ENCODE results near the gene TLX1. TPM values are rescaled to one million over a fixed set of nuclear protein-coding genes. Genes with fewer than 3 reads are reported as not detected.

Gene TLX1
- total RNA-seq, 4 donors from 2014 or later = not detected

GRCh38 chr10:101158459-101159058 lies 27.5 kb downstream of the TLX1 start:
- TF ChIP-seq, protein P1, sequence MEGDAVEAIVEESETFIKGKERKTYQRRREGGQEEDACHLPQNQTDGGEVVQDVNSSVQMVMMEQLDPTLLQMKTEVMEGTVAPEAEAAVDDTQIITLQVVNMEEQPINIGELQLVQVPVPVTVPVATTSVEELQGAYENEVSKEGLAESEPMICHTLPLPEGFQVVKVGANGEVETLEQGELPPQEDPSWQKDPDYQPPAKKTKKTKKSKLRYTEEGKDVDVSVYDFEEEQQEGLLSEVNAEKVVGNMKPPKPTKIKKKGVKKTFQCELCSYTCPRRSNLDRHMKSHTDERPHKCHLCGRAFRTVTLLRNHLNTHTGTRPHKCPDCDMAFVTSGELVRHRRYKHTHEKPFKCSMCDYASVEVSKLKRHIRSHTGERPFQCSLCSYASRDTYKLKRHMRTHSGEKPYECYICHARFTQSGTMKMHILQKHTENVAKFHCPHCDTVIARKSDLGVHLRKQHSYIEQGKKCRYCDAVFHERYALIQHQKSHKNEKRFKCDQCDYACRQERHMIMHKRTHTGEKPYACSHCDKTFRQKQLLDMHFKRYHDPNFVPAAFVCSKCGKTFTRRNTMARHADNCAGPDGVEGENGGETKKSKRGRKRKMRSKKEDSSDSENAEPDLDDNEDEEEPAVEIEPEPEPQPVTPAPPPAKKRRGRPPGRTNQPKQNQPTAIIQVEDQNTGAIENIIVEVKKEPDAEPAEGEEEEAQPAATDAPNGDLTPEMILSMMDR (IDR thresholded peaks at IDR 0.05; ENCODE audit: low read depth) = no peak

DNA sequence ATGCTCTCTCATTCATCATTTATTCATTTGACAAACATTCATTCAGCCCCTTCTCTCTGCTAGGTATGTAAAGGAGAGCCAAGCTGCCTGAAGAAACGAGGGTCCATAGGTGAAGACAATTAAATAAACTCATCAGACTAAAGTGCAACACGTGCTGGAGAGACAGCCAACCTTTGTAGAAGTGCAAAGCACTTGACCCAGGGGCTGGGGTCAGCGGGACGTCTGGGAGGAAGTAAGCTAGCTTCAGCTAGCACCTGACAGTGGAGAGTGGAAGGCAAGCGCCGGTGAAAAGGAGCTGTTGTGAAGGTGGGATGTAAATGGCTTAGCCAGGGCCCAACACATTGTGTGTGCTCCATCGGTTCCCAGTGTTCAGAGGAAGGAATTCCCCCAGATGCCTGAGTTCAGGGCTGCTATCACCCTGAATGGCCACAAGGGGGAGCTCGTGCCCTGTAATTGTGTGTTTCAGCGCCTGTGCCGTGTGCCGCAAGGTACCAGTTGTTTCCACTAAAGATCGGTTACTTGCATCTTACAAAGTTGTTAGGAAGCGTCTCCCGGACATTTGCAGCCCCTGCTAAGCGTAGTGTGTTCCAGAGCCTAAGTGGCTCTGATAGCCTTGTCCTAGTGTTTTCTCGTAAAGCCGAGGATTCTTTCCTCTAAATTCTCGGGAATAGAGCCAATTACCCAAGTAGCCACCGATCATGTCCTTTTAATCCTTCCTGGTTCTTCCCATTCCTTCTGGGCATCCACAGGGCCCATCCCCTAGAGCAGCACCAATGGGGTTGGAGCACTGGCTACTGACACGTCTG lies 30.6 kb downstream of the TLX1 start:
- TF ChIP-seq, protein P1 (IDR thresholded peaks at IDR 0.05; ENCODE audit: low read depth) = no peak

DNA sequence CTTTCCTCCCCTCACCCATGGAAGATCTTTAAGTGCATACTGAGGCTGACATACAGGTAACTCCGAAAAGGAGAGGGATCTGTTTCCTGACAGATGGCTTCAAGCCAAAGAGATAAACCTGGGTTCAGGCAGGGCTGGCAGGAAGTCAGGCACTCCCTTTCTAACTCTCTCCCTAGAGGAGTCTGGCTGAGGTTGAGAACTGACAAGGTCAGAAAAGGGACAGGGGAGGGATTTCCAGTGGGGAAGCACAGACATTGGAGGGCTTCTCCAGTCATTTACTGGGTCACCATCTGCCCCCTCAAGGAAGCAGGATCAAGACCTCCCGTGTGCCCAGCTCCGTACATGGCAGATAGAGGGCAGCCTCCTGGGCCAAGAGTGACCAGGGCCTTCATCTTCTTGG lies 31.6 kb downstream of the TLX1 start:
- TF ChIP-seq, protein P1 (IDR thresholded peaks at IDR 0.05; ENCODE audit: low read depth) = no peak

GRCh38 chr10:101164020-101164419 lies 32.9 kb downstream of the TLX1 start:
- TF ChIP-seq, protein P1 (IDR thresholded peaks at IDR 0.05; ENCODE audit: low read depth) = no peak

GRCh38 chr10:101165736-101166135 lies 34.6 kb downstream of the TLX1 start:
- TF ChIP-seq, protein P1 (IDR thresholded peaks at IDR 0.05; ENCODE audit: low read depth) = no peak

DNA sequence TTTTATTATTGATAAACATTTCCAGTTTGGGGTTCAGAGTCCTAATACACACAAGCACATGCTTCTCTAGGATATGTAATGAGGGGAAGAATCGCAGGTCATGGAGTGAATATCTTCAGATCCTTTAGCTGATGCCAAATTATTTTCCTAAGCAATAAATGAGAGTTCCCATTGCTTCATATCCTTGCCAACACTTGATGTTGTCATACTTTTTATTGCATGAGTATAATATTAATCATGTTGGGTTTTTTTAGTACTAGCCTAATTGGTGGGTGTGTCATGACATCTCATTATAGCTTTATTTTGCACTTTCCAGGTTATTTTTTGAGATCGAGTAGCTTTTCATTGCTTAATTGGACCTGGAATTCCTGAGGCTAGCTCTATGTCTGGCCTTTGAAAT lies 35.3 kb downstream of the TLX1 start:
- TF ChIP-seq, protein P1 (IDR thresholded peaks at IDR 0.05; ENCODE audit: low read depth) = no peak

DNA sequence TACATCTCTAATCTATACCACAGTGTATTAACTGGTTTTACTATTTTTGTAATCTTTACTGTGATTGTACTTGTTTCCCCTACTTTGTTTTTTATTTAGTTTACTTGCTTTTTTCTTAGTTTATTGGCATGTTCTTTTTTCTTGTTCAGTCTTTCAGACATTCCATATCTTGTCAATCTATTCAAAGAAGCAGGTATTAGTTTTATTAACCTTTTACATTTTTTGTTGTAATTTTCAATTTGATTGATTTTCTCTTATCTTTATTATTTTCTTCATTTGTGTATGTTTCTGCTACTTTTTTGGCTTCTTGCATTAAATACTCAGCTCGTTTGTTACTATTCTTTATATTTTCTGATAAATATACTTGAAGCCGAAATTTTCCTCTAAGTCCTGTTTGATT lies 41.6 kb downstream of the TLX1 start:
- TF ChIP-seq, protein P1 (IDR thresholded peaks at IDR 0.05; ENCODE audit: low read depth) = no peak
